ENCODE measurements around the gene SNAPC3.

The SNAPC3 gene

DNA sequence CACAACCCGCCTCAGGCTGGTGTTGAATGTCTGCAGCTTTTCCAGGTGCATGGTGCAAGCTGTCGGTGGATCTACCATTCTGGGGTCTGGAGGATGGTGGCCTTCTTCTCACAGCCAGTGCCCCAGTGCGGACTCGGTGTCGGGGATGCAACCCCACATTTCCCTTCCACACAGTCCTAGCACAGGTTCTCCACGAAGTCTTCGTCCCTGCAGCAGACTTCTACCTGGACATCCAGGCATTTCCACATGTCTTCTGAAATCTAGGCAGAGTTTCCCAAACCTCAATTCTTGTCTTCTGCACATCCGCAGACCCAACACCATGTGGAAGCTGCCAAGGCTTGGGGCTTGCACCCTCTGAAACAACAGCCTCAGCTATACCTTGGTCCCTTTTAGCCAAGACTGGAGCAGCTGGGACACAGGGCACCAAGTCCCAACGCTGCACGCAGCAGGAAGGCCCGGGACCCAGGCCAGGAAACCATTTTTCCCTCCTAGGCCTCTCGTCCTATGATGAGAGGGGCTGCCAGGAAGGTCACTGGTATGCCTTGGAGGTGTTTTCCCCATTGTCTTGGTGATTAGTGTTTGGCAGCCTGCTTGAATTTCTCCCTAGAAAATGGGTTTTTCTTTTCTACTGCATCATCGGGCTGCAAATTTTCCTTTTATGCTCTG, 69.9 kb downstream of the SNAPC3 start:
- no peak for DNase-seq (ENCODE audit: low read depth in 3 of 3)

DNA sequence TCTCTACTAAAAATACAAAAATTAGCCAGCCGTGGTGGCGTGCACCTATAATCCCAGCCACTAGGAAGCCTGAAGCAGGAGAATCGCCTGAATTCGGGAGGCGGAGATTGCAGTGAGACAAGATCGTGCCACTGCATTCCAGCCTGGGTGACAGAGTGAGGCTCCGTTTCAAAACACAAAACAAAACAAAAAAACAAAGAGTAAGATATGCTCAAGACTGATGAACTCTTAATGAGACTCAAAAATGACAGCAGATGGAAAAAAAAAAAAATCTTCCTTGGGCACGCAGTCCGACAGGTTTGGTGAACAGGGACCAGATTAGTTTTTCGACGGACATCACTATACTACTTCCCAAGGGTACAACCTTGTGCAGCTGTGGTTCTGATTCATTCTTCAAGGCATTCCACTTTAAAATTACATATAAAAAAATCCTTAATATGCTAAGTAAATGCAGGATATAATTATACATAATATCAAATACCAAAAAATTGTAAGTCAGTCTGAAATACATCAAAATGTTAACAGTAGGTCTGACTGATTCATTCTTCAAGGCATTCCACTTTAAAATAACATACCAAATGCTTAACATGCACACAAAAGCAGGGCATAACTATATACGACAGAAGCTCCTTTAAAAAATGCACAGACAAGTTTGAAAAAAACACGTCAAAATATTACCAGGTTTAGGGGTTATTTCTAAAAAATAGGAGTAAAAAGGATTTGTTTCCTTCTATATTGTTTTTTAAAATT, 75.7 kb downstream of the SNAPC3 start:
- DNase-seq (ENCODE audit: low read depth in 3 of 3): no peak

DNA sequence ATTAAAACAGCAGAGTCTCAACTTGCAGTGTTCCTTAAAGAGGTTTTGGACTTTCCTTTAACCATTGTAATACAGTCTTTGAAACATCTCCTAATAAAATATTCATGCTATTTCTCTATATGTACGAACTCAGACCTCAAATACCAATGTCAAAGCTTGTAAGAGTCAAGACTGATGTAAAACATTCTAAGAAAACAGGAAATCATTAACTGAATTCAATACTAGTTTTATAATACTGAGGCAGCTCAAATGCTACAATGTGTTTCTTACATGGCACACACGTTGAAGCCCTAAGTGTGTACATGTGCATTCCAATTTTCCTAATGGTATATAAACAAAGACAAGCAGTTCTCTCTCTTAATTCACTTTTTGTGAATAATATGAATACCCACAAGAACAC, 76.5 kb downstream of the SNAPC3 start:
- DNase-seq (ENCODE audit: low read depth in 3 of 3): no peak

DNA sequence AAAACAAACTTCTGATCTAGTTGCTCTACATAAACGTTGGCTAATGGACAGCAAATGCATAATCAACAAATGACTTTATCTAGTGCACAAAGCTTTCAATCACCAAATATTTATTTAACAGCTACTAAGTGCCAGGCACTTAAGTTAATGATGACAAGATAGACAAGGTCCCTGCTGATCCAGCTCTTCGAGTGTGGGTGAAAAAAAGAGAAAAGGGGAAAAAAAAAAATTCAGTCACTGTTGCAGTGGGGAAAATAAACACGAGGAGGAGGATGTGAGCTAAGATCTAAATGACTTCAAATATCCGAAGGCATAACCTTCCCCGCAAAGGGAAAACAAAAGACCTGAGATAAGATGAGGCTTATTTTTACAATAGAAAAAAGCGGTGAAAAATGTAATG, 78.5 kb downstream of the SNAPC3 start:
- no peak for DNase-seq (ENCODE audit: low read depth in 3 of 3)

GRCh38 chr9:15501803-15502202, 79.1 kb downstream of the SNAPC3 start:
- no peak for DNase-seq (ENCODE audit: low read depth in 3 of 3)

GRCh38 chr9:15505921-15506320, 83.2 kb downstream of the SNAPC3 start:
- no peak for DNase-seq (ENCODE audit: low read depth in 3 of 3)

GRCh38 chr9:15509931-15510788, 87.5 kb downstream of the SNAPC3 start:
- peak; percentile 30 to 63 (median 35) for DNase-seq (ENCODE audit: low read depth in 3 of 3)

GRCh38 chr9:15510789-15511575, 88.3 kb downstream of the SNAPC3 start, which contains the start of gene PSIP1:
Gene PSIP1, minus strand, starts transcription at chr9:15510970. Its CDS starts 782 bp downstream, at chr9:15510188.
- peak; percentile 74 to 79 (median 76) for DNase-seq (ENCODE audit: low read depth in 3 of 3)
